SU-DHL-6 (cell line): ENCODE measurements around the gene FSTL4.

Experiments used
- H2AFZ ChIP-seq: fragments of 200-600 bp; sonication (generic); 2 replicates; pipeline ENCODE4 v1.6.1; 2014; ENCODE audit warnings: low read depth, mild to moderate bottlenecking, moderate library complexity, mixed read lengths, antibody characterized with exemption, low read length; ENCODE audit not compliant: severe bottlenecking
- H3F3A ChIP-seq: fragments of 200-600 bp; shearing (Covaris generic); 2 replicates; pipeline ENCODE4 v1.6.0; 2016; ENCODE audit warnings: antibody characterized with exemption, mild to moderate bottlenecking; ENCODE audit not compliant: insufficient read depth
- H3K27ac ChIP-seq: fragments of 200-600 bp; sonication (generic); 2 replicates; pipeline ENCODE4 v1.5.1; 2016; ENCODE audit warnings: low read depth, mild to moderate bottlenecking, low read length, moderate library complexity, mixed read lengths
- H3K27me3 ChIP-seq: fragments of 200-600 bp; sonication (generic), shearing (Covaris generic); 2 replicates; pipeline ENCODE4 v1.6.0; 2014; ENCODE audit warnings: mild to moderate bottlenecking, low read length
- H3K36me3 ChIP-seq: fragments of 200-600 bp; sonication (generic); 2 replicates; pipeline ENCODE4 v1.6.1; 2014; ENCODE audit warnings: mild to moderate bottlenecking, low read length, mixed read lengths
- H3K4me2 ChIP-seq: fragments of 300-600, 200-600 bp; shearing (Covaris generic), sonication (generic); 2 replicates; pipeline ENCODE4 v1.6.0; 2014; ENCODE audit warnings: low read length, low read depth, mild to moderate bottlenecking; ENCODE audit not compliant: poor library complexity, severe bottlenecking
- H3K4me3 ChIP-seq: fragments of 200-600 bp; sonication (generic); 2 replicates; pipeline ENCODE4 v1.5.1; 2014; ENCODE audit warnings: antibody characterized with exemption, low read length, mild to moderate bottlenecking, mixed read lengths; ENCODE audit not compliant: insufficient read depth, poor library complexity, severe bottlenecking
- H3K79me2 ChIP-seq: fragments of 200-600 bp; sonication (generic); 2 replicates; pipeline ENCODE4 v1.6.1; 2014; ENCODE audit warnings: mild to moderate bottlenecking, low read length, moderate library complexity; ENCODE audit not compliant: insufficient read depth
- H3K9ac ChIP-seq: fragments of 200-600 bp; sonication (generic); 2 replicates; pipeline ENCODE4 v1.7.0; 2014; ENCODE audit warnings: mild to moderate bottlenecking, low read length
- H3K9me2 ChIP-seq: fragments of 200-600 bp; sonication (generic); replicated peaks from 2 replicates; pipeline ENCODE4 v1.6.1; 2014; ENCODE audit warnings: low read length; ENCODE audit not compliant: insufficient read depth
- H3K9me3 ChIP-seq: fragments of 200-600 bp; sonication (generic); 2 replicates; pipeline ENCODE4 v1.6.1; 2014; ENCODE audit warnings: low read length, mixed read lengths; ENCODE audit not compliant: insufficient read depth
- H4K20me1 ChIP-seq: fragments of 200-600 bp; sonication (generic); 2 replicates; pipeline ENCODE4 v1.6.1; 2014; ENCODE audit warnings: low read depth, mild to moderate bottlenecking, antibody characterized with exemption, low read length, moderate library complexity, mixed read lengths
- CTCF ChIP-seq: fragments of 200-600 bp; sonication (generic); IDR thresholded peaks from one replicate; pipeline ENCODE4 v1.5.1; 2017; ENCODE audit warnings: antibody characterized with exemption, mild to moderate bottlenecking, low read length, moderate library complexity; ENCODE audit not compliant: insufficient read depth, poor library complexity, severe bottlenecking
- EZH2phosphoT487 ChIP-seq: fragments of 200-600 bp; sonication (generic), shearing (Covaris generic); conservative IDR thresholded peaks from 2 replicates; pipeline ENCODE4 v1.6.1; 2018; ENCODE audit warnings: mild to moderate bottlenecking, antibody characterized with exemption, low read length, moderate library complexity, mixed read lengths

The FSTL4 gene

GRCh38 chr5:133468596-133468995, 143.7 kb downstream of the FSTL4 start:
- Histone ChIP-seq H3K79me2 (no peaks in the 10 kb centered on the region), H3K36me3 (no peaks in the 10 kb centered on the region), H3K4me3 (no peak overlapping the region), H2AFZ (no peak overlapping the region), H3K9me2 (no peaks in the 10 kb centered on the region), H3K27me3 (no peaks in the 10 kb centered on the region), H3K27ac (no peak overlapping the region), H3F3A (no peaks in the 10 kb centered on the region), H4K20me1 (no peaks in the 10 kb centered on the region), H3K9ac (no peak overlapping the region), H3K9me3 (no peaks in the 10 kb centered on the region), H3K4me2 (no peak overlapping the region)
- TF ChIP-seq CTCF (no peak), EZH2phosphoT487 (no peak)

GRCh38 chr5:133467826-133468463, 144.4 kb downstream of the FSTL4 start:
- H3K4me3 ChIP-seq, result no peak overlapping the region
- no peaks in the 10 kb centered on the region for H3K9me3 ChIP-seq
- H3K9ac ChIP-seq, result no peak overlapping the region
- H2AFZ ChIP-seq, result no peak overlapping the region
- H3K36me3 ChIP-seq, result no peaks in the 10 kb centered on the region
- no peaks in the 10 kb centered on the region for H3F3A ChIP-seq
- H3K27me3 ChIP-seq, result no peaks in the 10 kb centered on the region
- TF ChIP-seq CTCF, result no peak
- no peak for TF ChIP-seq EZH2phosphoT487
- H3K27ac ChIP-seq, result no peak overlapping the region
- no peaks in the 10 kb centered on the region for H4K20me1 ChIP-seq
- H3K4me2 ChIP-seq, result no peak overlapping the region
- no peaks in the 10 kb centered on the region for H3K9me2 ChIP-seq
- H3K79me2 ChIP-seq, result no peaks in the 10 kb centered on the region

GRCh38 chr5:133467335-133467779, 145.0 kb downstream of the FSTL4 start:
- Histone ChIP-seq H3K36me3 (no peaks in the 10 kb centered on the region), H3K79me2 (no peaks in the 10 kb centered on the region), H3K27ac (no peak overlapping the region), H2AFZ (no peak overlapping the region), H3K27me3 (no peaks in the 10 kb centered on the region), H4K20me1 (no peaks in the 10 kb centered on the region), H3K9me3 (no peaks in the 10 kb centered on the region), H3K4me2 (no peak overlapping the region), H3K4me3 (no peak overlapping the region), H3F3A (no peaks in the 10 kb centered on the region), H3K9me2 (no peaks in the 10 kb centered on the region), H3K9ac (no peak overlapping the region)
- TF ChIP-seq CTCF, result no peak
- TF ChIP-seq EZH2phosphoT487, result no peak
